Fibroblast of villous mesenchyme (primary cell): ENCODE results near the gene RAD23B. TPM values are rescaled to one million over a fixed set of nuclear protein-coding genes. Genes with fewer than 3 reads are reported as not detected.

Experiments
- DNase-seq: peaks from one replicate; pipeline ENCODE4 v3.0.0-alpha.2; 2010; ENCODE audit warnings: low read depth
- H3K4me3 ChIP-seq: 2 replicates; pipeline ENCODE4 v1.5.1; 2011; ENCODE audit warnings: low read depth, mild to moderate bottlenecking, low read length
- total RNA-seq: library from RNA; depleted of rRNA; stranded (reverse); fragments of >200 nt; gene quantifications from 2 replicates; pipeline ENCODE4 v1.2.3, GENCODE V29; 2012
- TF ChIP-seq, protein P1 (sequence below): IDR thresholded peaks from 2 replicates; pipeline ENCODE4 v1.5.1; 2012; ENCODE audit warnings: low read depth, mild to moderate bottlenecking, low read length; ENCODE audit not compliant: insufficient read depth

RAD23B gene
- total RNA-seq, 1 donor, result 375 TPM

DNA sequence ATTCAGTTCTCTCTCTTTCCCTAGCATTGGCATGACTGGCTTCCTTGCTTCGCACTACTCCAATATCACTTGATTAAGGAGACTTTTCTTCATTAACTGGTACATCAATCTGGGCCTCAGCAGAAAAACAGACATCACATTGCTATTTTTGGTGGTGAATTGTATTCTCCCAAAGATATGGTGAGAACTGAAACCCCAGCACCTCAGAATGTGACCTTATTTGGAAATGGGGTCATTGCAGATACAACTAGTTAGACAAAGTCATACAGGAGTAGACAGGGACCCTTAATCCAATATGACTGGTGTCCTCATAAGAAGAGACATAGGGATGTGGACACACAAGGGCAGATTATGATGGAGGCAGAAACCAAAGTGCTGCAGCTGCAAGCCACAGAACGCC lies 7.5 kb upstream of the RAD23B start:
- TF ChIP-seq, protein P1, sequence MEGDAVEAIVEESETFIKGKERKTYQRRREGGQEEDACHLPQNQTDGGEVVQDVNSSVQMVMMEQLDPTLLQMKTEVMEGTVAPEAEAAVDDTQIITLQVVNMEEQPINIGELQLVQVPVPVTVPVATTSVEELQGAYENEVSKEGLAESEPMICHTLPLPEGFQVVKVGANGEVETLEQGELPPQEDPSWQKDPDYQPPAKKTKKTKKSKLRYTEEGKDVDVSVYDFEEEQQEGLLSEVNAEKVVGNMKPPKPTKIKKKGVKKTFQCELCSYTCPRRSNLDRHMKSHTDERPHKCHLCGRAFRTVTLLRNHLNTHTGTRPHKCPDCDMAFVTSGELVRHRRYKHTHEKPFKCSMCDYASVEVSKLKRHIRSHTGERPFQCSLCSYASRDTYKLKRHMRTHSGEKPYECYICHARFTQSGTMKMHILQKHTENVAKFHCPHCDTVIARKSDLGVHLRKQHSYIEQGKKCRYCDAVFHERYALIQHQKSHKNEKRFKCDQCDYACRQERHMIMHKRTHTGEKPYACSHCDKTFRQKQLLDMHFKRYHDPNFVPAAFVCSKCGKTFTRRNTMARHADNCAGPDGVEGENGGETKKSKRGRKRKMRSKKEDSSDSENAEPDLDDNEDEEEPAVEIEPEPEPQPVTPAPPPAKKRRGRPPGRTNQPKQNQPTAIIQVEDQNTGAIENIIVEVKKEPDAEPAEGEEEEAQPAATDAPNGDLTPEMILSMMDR, result no peak
- DNase-seq, result no peak
- no peak overlapping the region for H3K4me3 ChIP-seq

DNA sequence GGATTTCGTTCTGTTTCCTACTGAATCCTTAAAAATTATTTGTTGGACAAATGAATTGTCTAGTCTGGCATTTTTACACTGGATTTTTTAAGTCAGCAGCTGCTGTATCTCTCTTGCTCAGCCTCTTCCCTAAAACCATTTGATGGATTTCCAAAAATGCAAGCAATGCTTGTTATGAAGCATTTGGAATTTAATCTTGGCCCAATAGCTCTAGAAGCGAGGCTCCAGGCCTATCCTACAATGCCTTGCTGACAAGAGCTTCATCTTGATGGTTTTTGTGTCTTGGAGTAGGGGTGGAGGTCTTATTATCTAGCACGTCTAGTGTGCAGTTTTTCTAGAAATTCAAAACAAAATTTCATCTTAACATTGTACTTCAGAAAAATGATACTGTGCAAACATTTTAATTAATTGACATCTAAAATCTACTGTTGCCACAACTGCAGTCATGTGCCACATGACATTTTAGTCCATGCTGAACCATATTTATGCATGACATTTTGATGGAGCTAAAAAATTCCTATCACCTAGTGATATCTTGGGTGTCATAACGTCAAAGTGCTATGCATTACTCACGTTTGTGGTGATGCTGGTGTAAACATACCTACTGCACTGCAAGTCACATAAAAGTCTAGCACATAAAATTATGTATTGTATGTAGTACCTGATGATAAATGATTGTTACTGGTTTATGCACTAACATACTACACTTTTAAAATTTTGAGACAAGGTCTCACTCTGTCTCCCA lies 5.9 kb upstream of the RAD23B start:
- H3K4me3 ChIP-seq, result no peak overlapping the region
- TF ChIP-seq, protein P1, result no peak
- DNase-seq, result peak; percentile 31

DNA sequence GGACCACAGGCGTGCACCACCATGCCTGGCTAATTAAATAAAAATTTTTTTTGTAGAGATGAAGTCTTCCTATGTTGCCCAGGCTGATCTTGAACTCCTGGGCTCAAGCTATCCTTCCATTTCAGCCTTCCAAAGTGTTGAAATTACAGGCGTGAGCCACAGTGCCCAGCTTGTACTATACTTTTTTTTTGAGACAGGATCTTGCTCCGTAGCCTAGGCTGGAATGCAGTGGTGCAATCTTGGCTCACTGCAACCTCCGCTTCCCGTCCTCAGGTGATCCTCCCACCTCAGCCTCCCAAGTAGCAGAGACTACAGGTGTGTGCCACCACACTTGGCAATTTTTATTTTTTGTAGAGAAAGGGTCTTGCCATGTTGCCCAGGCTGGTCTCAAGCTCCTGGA lies 5.3 kb upstream of the RAD23B start:
- DNase-seq, result no peak
- H3K4me3 ChIP-seq, result no peak overlapping the region
- TF ChIP-seq, protein P1, result no peak

DNA sequence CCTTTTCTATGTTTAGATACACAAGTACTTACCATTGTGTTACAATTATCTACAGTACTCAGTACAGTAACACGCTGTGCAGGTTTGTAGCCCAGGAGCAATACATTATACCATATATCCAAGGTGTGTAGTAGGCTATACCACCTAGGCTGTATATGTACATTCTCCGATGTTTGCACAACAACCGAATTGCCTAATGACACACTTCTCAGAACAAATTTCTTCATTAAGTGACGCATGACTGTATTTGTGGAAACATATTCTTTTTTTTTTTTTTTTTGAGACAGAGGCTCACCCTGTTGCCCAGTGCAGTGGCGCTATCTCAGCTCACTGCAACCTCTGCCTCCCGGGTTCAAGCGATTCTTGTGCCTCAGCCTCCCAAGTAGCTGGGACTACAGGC lies 4.0 kb upstream of the RAD23B start:
- H3K4me3 ChIP-seq, result no peak overlapping the region
- TF ChIP-seq, protein P1, result no peak
- DNase-seq, result no peak

DNA sequence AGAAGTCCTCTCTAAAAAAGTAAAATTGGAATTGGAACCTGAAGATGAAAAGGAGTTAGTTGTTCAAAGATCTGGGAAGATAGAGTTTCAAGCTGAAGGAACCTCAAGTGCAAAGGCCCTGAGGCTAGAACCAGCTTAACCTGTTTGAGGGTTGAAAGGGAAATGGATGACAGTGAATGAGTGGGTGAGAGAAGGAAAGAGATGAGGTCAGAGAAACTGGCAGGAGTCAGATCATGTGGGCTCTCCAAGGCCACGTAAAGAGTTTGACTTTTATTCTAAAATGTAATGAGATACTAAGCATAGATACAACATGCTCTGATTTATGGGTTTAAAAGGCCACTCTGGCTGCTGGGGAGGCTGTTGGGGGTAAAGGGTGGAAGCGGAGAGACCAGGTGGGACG lies 2.5 kb upstream of the RAD23B start:
- H3K4me3 ChIP-seq, result no peak overlapping the region
- DNase-seq, result no peak
- TF ChIP-seq, protein P1, result no peak

DNA sequence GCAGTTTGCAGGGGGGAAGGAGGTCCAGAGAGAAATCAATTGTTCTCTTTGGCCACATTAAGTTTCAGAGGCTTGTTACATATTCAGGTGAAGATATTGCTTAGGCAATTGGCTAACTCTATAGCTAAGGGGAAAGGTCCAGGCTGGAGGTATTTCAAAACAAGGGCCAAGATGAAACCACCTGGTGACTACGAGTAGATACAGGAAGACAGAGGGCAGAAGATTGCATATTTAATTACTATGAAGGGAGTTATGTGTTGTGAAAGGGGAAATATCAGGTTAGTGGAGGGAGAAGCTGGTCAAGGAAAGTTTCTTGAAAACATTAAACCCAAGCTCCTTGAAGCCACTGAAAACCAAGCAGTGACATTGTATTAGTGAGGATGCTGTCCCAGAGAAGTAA lies 1.9 kb upstream of the RAD23B start:
- TF ChIP-seq, protein P1, result no peak
- DNase-seq, result no peak
- H3K4me3 ChIP-seq, result no peak overlapping the region
